ENCODE measurements around the gene TET1.
"Not testable (repeated sequence)": the region's sequence is repeated elsewhere in the genome, so short reads cannot be mapped to it uniquely, and the experiment has no call there.

TET1 gene

GRCh38 chr10:68560186-68560942 is at the start of gene TET1:
Gene TET1 (plus strand): TSS chr10:68560337. CDS start chr10:68572339, 12,002 bp downstream.
- no peak for DNase-seq (ENCODE audit: low read depth)

- DNase-seq (ENCODE audit: low read depth): not testable (repeated sequence)
Observed at GRCh38 chr10:68516216-68516615, 43.9 kb upstream of the TET1 start.

GRCh38 chr10:68516766-68517165 is 43.4 kb upstream of the TET1 start:
- peak; percentile 56 for DNase-seq (ENCODE audit: low read depth)

GRCh38 chr10:68517188-68517587 is 42.9 kb upstream of the TET1 start:
- peak; percentile 40 for DNase-seq (ENCODE audit: low read depth)

- not testable (repeated sequence) for DNase-seq (ENCODE audit: low read depth)
Observed at GRCh38 chr10:68518609-68519008, 41.5 kb upstream of the TET1 start.

GRCh38 chr10:68525490-68526038 is 34.6 kb upstream of the TET1 start:
- DNase-seq (ENCODE audit: low read depth): not testable (repeated sequence)

GRCh38 chr10:68526634-68527307 is 33.4 kb upstream of the TET1 start:
- no peak for DNase-seq (ENCODE audit: low read depth)

- DNase-seq (ENCODE audit: low read depth): no peak
Observed at GRCh38 chr10:68536973-68537372, 23.2 kb upstream of the TET1 start.

GRCh38 chr10:68537796-68538195 is 22.3 kb upstream of the TET1 start:
- no peak for DNase-seq (ENCODE audit: low read depth)

- DNase-seq (ENCODE audit: low read depth): no peak
Observed at GRCh38 chr10:68543004-68543918, 16.9 kb upstream of the TET1 start.

GRCh38 chr10:68550747-68551411 is 9.3 kb upstream of the TET1 start:
- DNase-seq (ENCODE audit: low read depth): no peak

- DNase-seq (ENCODE audit: low read depth): no peak
Observed at GRCh38 chr10:68553138-68553537, 7.0 kb upstream of the TET1 start.

GRCh38 chr10:68553599-68553998 is 6.5 kb upstream of the TET1 start:
- DNase-seq (ENCODE audit: low read depth): no peak

- DNase-seq (ENCODE audit: low read depth): no peak
Observed at GRCh38 chr10:68558478-68558877, 1.7 kb upstream of the TET1 start.

- no peak for DNase-seq (ENCODE audit: low read depth)
Observed at GRCh38 chr10:68559251-68559650, 886 bp upstream of the TET1 start.

GRCh38 chr10:68559841-68560185 is 324 bp upstream of the TET1 start:
- DNase-seq (ENCODE audit: low read depth): no peak

- DNase-seq (ENCODE audit: low read depth): no peak
Observed at GRCh38 chr10:68560943-68561864, 1.1 kb downstream of the TET1 start.

- DNase-seq (ENCODE audit: low read depth): no peak
Observed at GRCh38 chr10:68561865-68562649, 1.9 kb downstream of the TET1 start.

- no peak for DNase-seq (ENCODE audit: low read depth)
Observed at GRCh38 chr10:68562661-68563570, 2.8 kb downstream of the TET1 start.

All from HS-5 (cell line).